ENCODE data around the gene RPE65.
"Not testable (repeated sequence)": the region's sequence is repeated elsewhere in the genome, so short reads cannot be mapped to it uniquely, and the experiment has no call there.

The RPE65 gene

GRCh38 chr1:68449901-68450300 is at the start of gene RPE65:
TSS of gene RPE65 (minus strand) at chr1:68449954. CDS start at chr1:68449905, 49 bp downstream.
- no peak for DNase-seq

- DNase-seq, result no peak
These were observed 47.6 kb upstream of the RPE65 start for GRCh38 chr1:68497358-68497698.

- DNase-seq, result peak; percentile 75
These were observed 47.1 kb upstream of the RPE65 start, which contains the start of gene DEPDC1 for GRCh38 chr1:68496680-68497357. TSS of gene DEPDC1 (minus strand) at chr1:68497082. CDS start at chr1:68496999, 83 bp downstream.

GRCh38 chr1:68495968-68496679 is 46.4 kb upstream of the RPE65 start:
- DNase-seq, result no peak

GRCh38 chr1:68495532-68495931 is 45.8 kb upstream of the RPE65 start:
- no peak for DNase-seq

GRCh38 chr1:68493193-68493592 is 43.4 kb upstream of the RPE65 start:
- DNase-seq, result no peak

- DNase-seq, result not testable (repeated sequence)
These were observed 42.5 kb upstream of the RPE65 start for GRCh38 chr1:68492255-68492654.

- DNase-seq, result no peak
These were observed 40.4 kb upstream of the RPE65 start for GRCh38 chr1:68490046-68490651.

- DNase-seq, result no peak
These were observed 35.8 kb upstream of the RPE65 start for GRCh38 chr1:68485431-68486022.

GRCh38 chr1:68484618-68485017 is 34.9 kb upstream of the RPE65 start:
- no peak for DNase-seq

- DNase-seq, result no peak
These were observed 31.3 kb upstream of the RPE65 start for GRCh38 chr1:68481041-68481440.

- no peak for DNase-seq
These were observed 29.7 kb upstream of the RPE65 start for GRCh38 chr1:68479501-68479900.

GRCh38 chr1:68478662-68479061 is 28.9 kb upstream of the RPE65 start:
- DNase-seq, result no peak

GRCh38 chr1:68476626-68477025 is 26.9 kb upstream of the RPE65 start:
- not testable (repeated sequence) for DNase-seq

GRCh38 chr1:68473060-68473459 is 23.3 kb upstream of the RPE65 start:
- DNase-seq, result no peak

- DNase-seq, result no peak
These were observed 20.7 kb upstream of the RPE65 start for GRCh38 chr1:68470388-68470970.

- DNase-seq, result no peak
These were observed 15.1 kb upstream of the RPE65 start for GRCh38 chr1:68464891-68465290.

- DNase-seq, result no peak
These were observed 11.2 kb upstream of the RPE65 start for GRCh38 chr1:68460935-68461334.

GRCh38 chr1:68459796-68460195 is 10.0 kb upstream of the RPE65 start:
- no peak for DNase-seq

- no peak for DNase-seq
These were observed 9.3 kb upstream of the RPE65 start for GRCh38 chr1:68459091-68459490.

GRCh38 chr1:68456202-68456601 is 6.4 kb upstream of the RPE65 start:
- no peak for DNase-seq

GRCh38 chr1:68454534-68454933 is 4.8 kb upstream of the RPE65 start:
- DNase-seq, result no peak

GRCh38 chr1:68453060-68453670 is 3.4 kb upstream of the RPE65 start:
- DNase-seq, result no peak

Measured in stimulated activated naive CD4-positive, alpha-beta T cell treated with Interleukin-2 at 50 U/mL for 16 hours (primary cell).